Stimulated activated CD8-positive, alpha-beta memory T cell treated with anti-CD3 and anti-CD28 coated beads, Interleukin-4, amount 100 ng/mL, for 4 hours (primary cell): ENCODE data around the gene VPS13D.
"Not testable (repeated sequence)": the region's sequence is repeated elsewhere in the genome, so short reads cannot be mapped to it uniquely, and the experiment has no call there.

Experiments used
- DNase-seq, 2 donors: peaks; one replicate each; pipeline ENCODE4 v3.0.0-alpha.2; 2020; ENCODE audit warnings: low read depth in 2 of 2, low spot score in 1 of 2

VPS13D gene

GRCh38 chr1:12467570-12468286 lies 237.9 kb downstream of the VPS13D start:
- no peak for DNase-seq

GRCh38 chr1:12468323-12468722 lies 238.5 kb downstream of the VPS13D start:
- DNase-seq = no peak

GRCh38 chr1:12469493-12469892 lies 239.7 kb downstream of the VPS13D start:
- no peak for DNase-seq

- no peak for DNase-seq
Observed at GRCh38 chr1:12469990-12470389, 240.2 kb downstream of the VPS13D start.

GRCh38 chr1:12470916-12471315 lies 241.1 kb downstream of the VPS13D start:
- not testable (repeated sequence) for DNase-seq

- DNase-seq = no peak
Observed at GRCh38 chr1:12472156-12472797, 242.4 kb downstream of the VPS13D start.

- DNase-seq = peak; percentile 49 to 71
Observed at GRCh38 chr1:12472798-12473551, 243.1 kb downstream of the VPS13D start.

GRCh38 chr1:12473596-12474362 lies 243.9 kb downstream of the VPS13D start:
- no peak for DNase-seq

- DNase-seq = no peak
Observed at GRCh38 chr1:12475101-12475500, 245.3 kb downstream of the VPS13D start.

GRCh38 chr1:12475530-12475934 lies 245.7 kb downstream of the VPS13D start:
- no peak for DNase-seq

GRCh38 chr1:12475947-12476346 lies 246.1 kb downstream of the VPS13D start:
- DNase-seq = no peak

- DNase-seq = no peak
Observed at GRCh38 chr1:12477314-12477713, 247.5 kb downstream of the VPS13D start.

GRCh38 chr1:12477936-12478611 lies 248.2 kb downstream of the VPS13D start:
- DNase-seq = no peak

GRCh38 chr1:12478612-12478985 lies 248.8 kb downstream of the VPS13D start:
- no peak for DNase-seq

GRCh38 chr1:12479311-12479710 lies 249.5 kb downstream of the VPS13D start:
- no peak for DNase-seq

- DNase-seq = no peak
Observed at GRCh38 chr1:12480041-12480440, 250.2 kb downstream of the VPS13D start.

- no peak for DNase-seq
Observed at GRCh38 chr1:12480748-12481362, 251.0 kb downstream of the VPS13D start.

- DNase-seq = no peak
Observed at GRCh38 chr1:12481928-12482327, 252.1 kb downstream of the VPS13D start.

GRCh38 chr1:12482988-12483387 lies 253.2 kb downstream of the VPS13D start:
- no peak for DNase-seq
